ENCODE measurements around the gene GPR119. TPM values are rescaled to one million over a fixed set of nuclear protein-coding genes. Genes with fewer than 3 reads are reported as not detected.
A peak's percentile ranks its signal among the peaks of the same experiment; 100 is the strongest.

GPR119 gene
- total RNA-seq, 4 donors from 2014 or later: not detected

DNA sequence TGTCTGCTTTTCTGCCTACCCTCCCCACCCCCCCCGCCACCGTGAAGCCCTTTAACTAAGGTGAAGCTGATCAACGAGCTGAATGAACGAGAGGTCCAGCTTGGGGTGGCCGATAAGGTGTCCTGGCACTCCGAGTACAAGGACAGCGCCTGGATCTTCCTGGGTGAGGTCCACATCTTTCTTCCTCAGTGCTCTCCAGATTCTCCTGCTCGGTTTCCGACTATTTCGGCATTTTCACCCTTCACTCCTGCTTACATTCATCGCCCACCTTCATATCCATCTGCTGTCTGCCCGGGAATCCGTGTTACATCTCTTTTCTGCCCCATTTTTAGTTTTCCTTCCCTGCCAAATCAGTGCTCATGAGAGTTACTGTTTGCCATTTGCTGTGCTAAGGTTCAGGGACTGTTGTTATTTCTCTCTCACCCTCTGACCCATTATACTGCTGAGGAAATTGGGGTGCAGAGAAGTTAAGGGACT is 16.8 kb upstream of the GPR119 start:
- Histone ChIP-seq H3K27ac (replicated peaks in 1 of 4) (peak overlapping the region; percentile 73 to 85 (median 82)), H3K9me3 (no peaks in the 10 kb centered on the region), H3K27me3 (no peaks in the 10 kb centered on the region), H3K4me3 (peak overlapping the region; percentile 63 to 78 (median 68)), H3K36me3 (peaks cover 0 to 17% (median 13%) of the 10 kb centered on the region in 4 donors), H3K4me1 (peaks cover 0 to 23% (median 19%) of the 10 kb centered on the region in 4 donors)
- TF ChIP-seq POLR2A (IDR thresholded peaks at IDR 0.05; ENCODE audit: low read depth) (no peak), CTCF (IDR thresholded peaks at IDR 0.05) (no peak), POLR2AphosphoS5 (IDR thresholded peaks at IDR 0.05) (no peak)
- intact Hi-C loops (cut with DNase I): no loop called here
- no peak for DNase-seq (ENCODE audit: extremely low spot score)
- 48% methylated on average over 11 of the region's 13 CpGs for WGBS

- no peaks in the 10 kb centered on the region for H3K27me3 ChIP-seq
- peak within 1 kb of the TSS; percentile 63 to 78 (median 68) for H3K4me3 ChIP-seq
- intact Hi-C loops (cut with DNase I): no loop called here
- WGBS: 35% methylated on average over 36 of the region's 47 CpGs
- DNase-seq (ENCODE audit: extremely low spot score): no peak
- no peaks in the 10 kb centered on the region for H3K9me3 ChIP-seq
- peak within 1 kb of the TSS; percentile 73 to 85 (median 82) for H3K27ac ChIP-seq (replicated peaks in 1 of 4)
- TF ChIP-seq EP300 (IDR thresholded peaks at IDR 0.05) (no peak), POLR2AphosphoS5 (IDR thresholded peaks at IDR 0.05) (peak; percentile 88 to 89)
- peaks cover 0 to 23% (median 19%) of the 10 kb centered on the region in 4 donors for H3K4me1 ChIP-seq
- peaks cover 0 to 17% (median 12%) of the 10 kb centered on the region in 4 donors for H3K36me3 ChIP-seq
Measured at GRCh38 chrX:130401415-130402207, 16.1 kb upstream of the GPR119 start, which contains the start of gene RBMX2. TSS of gene RBMX2 (plus strand) at chrX:130401987. CDS start at chrX:130402033, 46 bp downstream.

DNA sequence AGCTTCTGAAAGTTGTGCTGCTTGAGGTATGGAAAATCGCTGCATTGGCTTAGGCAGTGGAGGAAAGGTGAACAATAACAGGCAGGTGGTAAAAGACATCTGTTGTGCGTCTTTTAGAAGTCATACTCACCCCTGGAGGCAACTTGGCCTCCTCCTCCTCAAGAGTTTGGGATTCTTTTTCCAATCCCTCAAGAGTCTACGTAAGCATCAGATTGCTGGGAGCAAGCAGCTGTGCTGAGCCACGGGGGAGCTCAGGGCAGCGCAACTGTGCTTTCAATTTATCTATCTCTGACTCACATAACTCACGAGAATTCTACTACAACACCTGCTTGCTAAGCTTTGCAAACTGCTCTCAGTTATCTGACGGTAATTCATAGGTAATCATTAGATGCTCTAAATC is 9.9 kb upstream of the GPR119 start:
- intact Hi-C loops (cut with DNase I): loop anchor here (5.0 kb wide), 1 partner anchor 522 kb away; no protein-coding TSS in a partner anchor
- H3K9me3 ChIP-seq: no peaks in the 10 kb centered on the region
- H3K36me3 ChIP-seq: no peaks in the 10 kb centered on the region
- H3K27me3 ChIP-seq: no peaks in the 10 kb centered on the region
- H3K4me1 ChIP-seq: no peaks in the 10 kb centered on the region
- 46% methylated on average over 7 of the region's 7 CpGs for WGBS
- no peak overlapping the region for H3K27ac ChIP-seq (replicated peaks in 1 of 4)
- TF ChIP-seq POLR2AphosphoS5 (IDR thresholded peaks at IDR 0.05): no peak
- no peak for TF ChIP-seq EP300 (IDR thresholded peaks at IDR 0.05)
- TF ChIP-seq CTCF (IDR thresholded peaks at IDR 0.05): no peak
- DNase-seq (ENCODE audit: extremely low spot score): no peak
- H3K4me3 ChIP-seq: no peak overlapping the region

- intact Hi-C loops (cut with DNase I): no loop called here
- no peak for DNase-seq (ENCODE audit: extremely low spot score)
- WGBS: 56% methylated on average over 5 of the region's 5 CpGs
- Histone ChIP-seq H3K9me3 (no peaks in the 10 kb centered on the region), H3K4me1 (no peaks in the 10 kb centered on the region), H3K27me3 (peaks cover 0 to 3% (median 0%) of the 10 kb centered on the region in 4 donors), H3K27ac (replicated peaks in 1 of 4) (no peak overlapping the region), H3K4me3 (no peak overlapping the region), H3K36me3 (no peaks in the 10 kb centered on the region)
- TF ChIP-seq EP300 (IDR thresholded peaks at IDR 0.05) (no peak), POLR2AphosphoS5 (IDR thresholded peaks at IDR 0.05) (no peak), POLR2A (IDR thresholded peaks at IDR 0.05; ENCODE audit: low read depth) (no peak), CTCF (IDR thresholded peaks at IDR 0.05) (peak; percentile 36 to 62 (median 46))
Measured at GRCh38 chrX:130393451-130394074, 8.1 kb upstream of the GPR119 start.

- Histone ChIP-seq H3K27ac (replicated peaks in 1 of 4) (no peak overlapping the region), H3K4me1 (no peaks in the 10 kb centered on the region), H3K9me3 (no peaks in the 10 kb centered on the region), H3K36me3 (no peaks in the 10 kb centered on the region), H3K27me3 (peaks cover 0 to 3% (median 0%) of the 10 kb centered on the region in 4 donors), H3K4me3 (no peak overlapping the region)
- WGBS: 48% methylated on average over 5 of the region's 5 CpGs
- intact Hi-C loops (cut with DNase I): no loop called here
- TF ChIP-seq CTCF (IDR thresholded peaks at IDR 0.05) (no peak), POLR2A (IDR thresholded peaks at IDR 0.05; ENCODE audit: low read depth) (no peak)
- no peak for DNase-seq (ENCODE audit: extremely low spot score)
Measured at GRCh38 chrX:130386408-130386808, 934 bp upstream of the GPR119 start.

Measured in esophagus muscularis mucosa (tissue), 4 donors.